HG03196 (cell line): ENCODE data around the gene DUSP14.
"Not testable (repeated sequence)": the region's sequence is repeated elsewhere in the genome, so short reads cannot be mapped to it uniquely, and the experiment has no call there.

Experiments used
- ATAC-seq: cut with Tn5 transposase; IDR thresholded peaks from one replicate; pipeline ENCODE4 v1.9.1; 2021; ENCODE audit not compliant: unreplicated experiment

DUSP14 gene

GRCh38 chr17:37483311-37484039, 6.2 kb upstream of the DUSP14 start:
- no peak for ATAC-seq

DNA sequence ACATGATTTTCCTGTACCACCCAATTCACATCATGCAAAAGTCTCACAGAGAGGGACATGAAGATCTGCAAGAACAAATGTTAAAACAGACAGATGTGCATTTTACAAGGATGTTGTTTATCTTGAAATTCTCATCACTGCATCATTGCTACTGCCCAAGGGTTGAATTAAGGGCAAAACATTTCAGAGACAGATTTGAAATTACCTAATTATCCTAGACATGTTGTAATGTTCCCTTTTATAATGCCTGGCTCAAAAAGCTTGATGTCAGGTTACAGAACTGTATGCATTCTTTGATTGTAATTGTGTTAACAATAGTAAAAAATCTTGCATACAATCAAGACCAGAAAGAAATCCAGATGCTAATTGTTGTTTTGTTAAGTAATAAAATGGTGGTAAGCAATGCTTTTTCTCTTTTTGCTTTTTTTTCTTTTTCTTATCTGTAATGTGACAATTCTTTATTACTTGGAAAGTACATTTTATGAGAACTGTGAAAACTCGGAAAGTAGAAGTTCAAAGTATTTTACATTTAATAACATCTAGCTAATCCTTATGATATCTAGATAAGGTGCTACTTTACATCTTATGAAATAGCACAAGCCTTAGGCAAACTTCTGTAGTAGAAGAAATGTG, 3.6 kb upstream of the DUSP14 start:
- ATAC-seq: no peak

- no peak for ATAC-seq
Observed at GRCh38 chr17:37488009-37488604, 1.6 kb upstream of the DUSP14 start.

DNA sequence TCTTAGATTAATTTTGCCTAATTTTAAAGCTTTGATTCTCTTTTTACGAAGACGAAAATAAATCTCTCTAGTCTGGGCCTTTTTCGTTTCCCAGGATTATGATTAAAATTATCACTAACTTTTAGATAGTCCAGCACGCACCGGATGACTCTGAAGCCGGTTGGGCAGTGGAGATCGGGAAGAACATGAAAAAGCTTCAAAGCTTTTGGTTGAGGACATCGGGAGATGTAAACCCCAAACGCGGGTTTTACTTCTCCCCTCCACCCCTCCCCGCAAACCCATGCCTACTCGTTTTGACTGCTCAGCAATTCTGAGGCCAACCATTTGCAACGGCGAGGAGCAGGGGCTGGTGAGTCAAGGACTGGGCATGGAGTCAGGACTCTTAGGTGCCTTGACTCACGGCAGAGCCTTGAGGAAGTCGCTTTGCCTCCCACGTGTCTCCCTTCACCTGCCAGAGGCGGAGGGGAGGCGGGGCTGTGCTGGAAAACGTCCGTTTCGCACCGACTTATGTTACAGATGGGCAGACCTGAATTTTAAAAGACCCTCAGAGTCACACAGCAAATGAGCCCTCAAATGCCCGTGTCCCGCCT, 989 bp upstream of the DUSP14 start:
- ATAC-seq: peak; percentile 16

DNA sequence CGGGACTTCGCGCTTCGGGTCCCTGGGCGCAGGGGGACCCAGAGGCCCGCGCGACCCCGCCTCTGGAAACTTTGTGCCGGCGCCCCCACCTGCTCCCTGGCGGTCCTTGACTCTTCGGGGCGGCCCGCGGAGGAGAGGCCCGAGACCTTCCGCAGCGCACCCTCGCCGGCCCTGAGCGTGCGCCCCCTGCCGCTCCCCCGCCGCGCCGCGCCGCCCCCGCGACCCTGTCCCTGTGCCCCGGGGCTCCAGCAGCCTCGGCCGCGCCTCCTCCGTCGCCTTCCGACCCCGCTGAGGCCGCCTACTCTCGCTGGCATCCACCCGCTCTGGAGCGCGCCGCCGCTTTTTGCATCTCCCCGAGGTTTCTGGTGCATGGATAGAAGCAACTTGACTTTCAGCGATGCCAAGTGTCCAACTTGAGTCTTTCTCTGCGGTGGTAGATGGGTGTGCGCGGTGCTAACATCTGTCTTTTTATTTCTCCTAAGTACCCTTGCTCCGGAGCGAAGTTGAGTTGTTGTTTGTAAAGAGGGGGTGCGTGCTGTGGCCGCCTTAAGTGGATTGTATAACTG, 414 bp downstream of the DUSP14 start:
- ATAC-seq: peak; percentile 42

GRCh38 chr17:37490638-37491614, 1.2 kb downstream of the DUSP14 start:
- no peak for ATAC-seq

- no peak for ATAC-seq
Observed at GRCh38 chr17:37492167-37492566, 2.5 kb downstream of the DUSP14 start.

GRCh38 chr17:37493249-37494027, 3.7 kb downstream of the DUSP14 start:
- no peak for ATAC-seq

DNA sequence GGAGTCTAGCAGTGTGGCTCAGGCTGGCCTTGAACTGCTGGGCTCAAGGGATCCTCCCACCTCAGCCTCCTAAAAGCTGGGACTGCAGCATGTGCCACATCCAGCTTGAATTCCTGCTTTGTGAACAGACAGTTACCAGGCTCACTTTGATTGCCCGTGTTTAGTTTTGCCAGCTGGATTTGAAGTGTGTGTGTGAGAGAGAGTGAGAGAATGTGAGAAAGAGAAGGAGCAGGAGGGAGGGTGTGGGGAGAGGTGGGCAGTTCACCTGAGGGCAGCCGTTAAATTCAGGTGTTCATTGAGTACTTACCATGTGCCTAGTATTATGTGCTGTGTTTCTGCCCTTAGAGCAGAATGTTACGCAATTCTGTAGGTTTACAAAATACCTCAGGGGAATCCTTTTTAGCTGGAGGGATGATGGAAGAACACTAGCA, 4.7 kb downstream of the DUSP14 start:
- no peak for ATAC-seq

GRCh38 chr17:37494971-37495370, 5.3 kb downstream of the DUSP14 start:
- ATAC-seq: no peak

DNA sequence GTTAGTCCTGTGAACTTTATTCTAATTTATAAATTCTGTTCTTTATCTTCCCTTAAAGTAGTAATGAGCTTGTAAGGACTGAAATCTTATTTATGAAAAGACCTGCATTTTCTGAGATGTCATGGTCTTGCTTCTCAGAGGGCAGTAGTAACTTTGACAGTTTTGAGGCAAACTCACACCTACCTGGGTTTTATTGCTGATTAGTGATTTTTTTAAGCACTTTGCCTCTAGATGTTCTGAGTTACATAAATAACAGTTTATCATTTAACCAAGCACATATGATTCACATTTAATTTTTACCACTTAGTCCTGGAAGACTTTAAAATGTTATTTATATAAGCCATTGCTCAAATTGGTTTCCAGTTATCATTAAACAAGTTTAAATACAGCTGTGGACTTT, 10.7 kb downstream of the DUSP14 start:
- no peak for ATAC-seq

DNA sequence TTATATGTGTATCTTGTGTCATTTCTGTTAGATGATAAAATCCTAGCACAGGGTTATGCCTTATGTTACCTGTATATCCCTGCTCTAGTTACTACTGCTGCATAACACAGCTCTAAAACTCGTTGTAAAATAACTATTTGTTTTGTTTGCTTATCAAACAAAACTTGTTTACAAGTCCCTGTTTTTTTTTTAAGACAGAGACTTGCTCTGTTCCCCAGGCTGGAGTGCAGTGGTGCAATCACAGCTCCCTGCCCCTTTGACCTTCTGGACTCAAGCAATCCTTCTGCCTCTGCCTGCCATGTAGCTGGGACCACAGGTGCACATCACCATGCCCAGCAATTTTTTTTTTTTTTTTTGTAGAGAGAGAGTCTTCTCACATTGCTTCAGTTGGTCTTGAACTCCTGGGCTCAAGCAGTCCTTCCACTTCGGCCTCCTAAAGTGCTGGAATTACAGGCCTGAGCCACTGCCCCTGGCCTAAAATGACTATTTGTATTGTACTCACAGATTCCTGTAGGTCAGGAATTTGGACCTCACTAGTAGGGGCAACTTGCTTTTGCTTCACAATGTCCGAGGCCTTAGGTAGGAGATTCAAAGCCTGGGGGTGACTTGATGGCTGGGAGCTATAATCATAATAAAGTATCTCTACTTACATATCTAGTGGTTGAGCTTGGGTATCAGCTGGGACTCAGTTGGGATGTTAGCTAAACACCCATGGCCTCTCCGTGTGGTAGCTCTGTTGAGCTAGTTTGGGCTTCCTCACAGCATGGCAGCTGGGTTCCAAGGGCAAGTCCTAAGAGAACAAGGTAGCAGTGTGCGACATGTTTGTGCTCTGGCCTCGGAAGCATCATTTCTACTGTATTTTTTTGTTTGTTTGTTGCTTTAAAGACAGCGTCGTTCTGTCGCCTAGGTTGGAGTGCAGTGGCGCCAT, 12.6 kb downstream of the DUSP14 start:
- no peak for ATAC-seq

- ATAC-seq: no peak
Observed at GRCh38 chr17:37503148-37503547, 13.5 kb downstream of the DUSP14 start.

DNA sequence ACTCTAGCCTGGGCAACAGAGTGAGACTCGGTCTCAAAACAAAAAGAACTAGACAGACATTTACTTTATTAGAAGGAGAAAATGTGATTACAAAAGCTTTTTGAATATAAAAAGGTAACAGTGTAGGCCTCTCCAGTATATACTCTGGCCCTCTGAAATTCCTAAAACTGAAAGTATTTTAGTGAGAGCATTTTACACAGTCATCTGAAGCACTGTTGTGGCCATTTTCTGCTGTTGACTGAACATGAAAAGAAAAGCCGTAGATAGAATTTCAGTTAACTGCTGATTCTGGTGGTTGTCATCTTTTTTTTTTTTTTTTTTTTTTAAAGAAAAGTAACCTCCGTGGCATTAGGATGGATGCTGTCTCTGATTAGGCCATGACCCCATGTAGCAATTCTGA, 15.6 kb downstream of the DUSP14 start:
- no peak for ATAC-seq

- ATAC-seq: no peak
Observed at GRCh38 chr17:37506678-37507077, 17.0 kb downstream of the DUSP14 start.

- no peak for ATAC-seq
Observed at GRCh38 chr17:37507111-37507510, 17.4 kb downstream of the DUSP14 start.

DNA sequence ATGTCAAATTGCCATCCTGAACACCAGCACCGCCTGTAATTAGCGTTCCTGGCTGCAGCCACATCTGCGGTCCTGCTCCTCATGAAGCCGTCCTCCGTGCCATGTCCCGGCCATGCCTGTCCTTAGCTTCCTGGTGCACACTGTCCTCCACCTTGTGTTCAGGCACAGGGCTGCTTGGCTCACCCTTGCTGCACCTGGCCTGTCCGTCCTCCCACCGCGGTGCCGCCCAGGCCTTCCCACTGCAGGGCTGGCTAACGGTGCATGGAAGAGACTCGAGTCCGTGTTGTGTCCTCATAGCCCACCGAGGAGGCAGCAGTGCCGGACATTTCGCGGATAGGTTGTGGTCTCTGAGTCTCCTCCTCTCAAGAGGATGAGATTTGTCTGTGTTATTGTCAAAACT, 20.4 kb downstream of the DUSP14 start:
- no peak for ATAC-seq

- not testable (repeated sequence) for ATAC-seq
Observed at GRCh38 chr17:37511642-37512041, 22.0 kb downstream of the DUSP14 start.
